Effector memory CD8-positive, alpha-beta T cell (primary cell): ENCODE results near the gene WIPI1.
A peak's percentile ranks its signal among the peaks of the same experiment; 100 is the strongest.
"Not testable (repeated sequence)": the region's sequence is repeated elsewhere in the genome, so short reads cannot be mapped to it uniquely, and the experiment has no call there.

Source experiments
- ATAC-seq: fragments of 150-1000 bp; cut with Tn5 transposase; replicated peaks from 2 replicates; pipeline ENCODE4 v1.10.0; 2021; ENCODE audit warnings: mild to moderate bottlenecking, moderate library complexity
- DNase-seq, 3 experiments: peaks; one replicate each; pipeline ENCODE4 v3.0.0; 2021
- H3K27ac Mint-ChIP-seq, 2 donors: one replicate each; pipeline ENCODE4 v1.8.0; 2022; ENCODE audit warnings: mild to moderate bottlenecking in 2 of 2, mixed read lengths in 2 of 2, moderate library complexity in 2 of 2
- H3K27me3 Mint-ChIP-seq, 2 donors: one replicate each; pipeline ENCODE4 v1.8.0; 2022; ENCODE audit warnings: mixed read lengths in 2 of 2
- H3K36me3 Mint-ChIP-seq: one replicate; pipeline ENCODE4 v1.8.0; 2022; ENCODE audit warnings: mild to moderate bottlenecking, moderate library complexity, mixed read lengths; ENCODE audit not compliant: insufficient read depth
- H3K4me1 Mint-ChIP-seq, 2 donors: one replicate each; pipeline ENCODE4 v1.8.0; 2022; ENCODE audit warnings: low read depth in 2 of 2, mixed read lengths in 2 of 2
- H3K4me3 Mint-ChIP-seq, 2 donors: one replicate each; pipeline ENCODE4 v1.8.0; 2022; ENCODE audit warnings: mild to moderate bottlenecking in 2 of 2, mixed read lengths in 2 of 2, moderate library complexity in 2 of 2
- H3K9me3 Mint-ChIP-seq, 2 donors: one replicate each; pipeline ENCODE4 v1.8.0; 2022; ENCODE audit warnings: mixed read lengths in 2 of 2

The WIPI1 gene

GRCh38 chr17:68413597-68414560 is 43.4 kb downstream of the WIPI1 start:
- DNase-seq = peak; percentile 61 to 67 (median 64)
- peak overlapping the region; percentile 90 to 94 for H3K27ac Mint-ChIP-seq
- H3K4me3 Mint-ChIP-seq = peak overlapping the region; percentile 91 to 96
- ATAC-seq = peak; percentile 100
- peaks cover 16 to 18% of the 10 kb centered on the region in 2 donors for H3K4me1 Mint-ChIP-seq
- H3K9me3 Mint-ChIP-seq, H3K36me3 Mint-ChIP-seq, H3K27me3 Mint-ChIP-seq: not testable (repeated sequence)

GRCh38 chr17:68407656-68408055 is 49.6 kb downstream of the WIPI1 start:
- not testable (repeated sequence) for H3K36me3 Mint-ChIP-seq, ATAC-seq, H3K4me1 Mint-ChIP-seq, H3K4me3 Mint-ChIP-seq, H3K27me3 Mint-ChIP-seq, DNase-seq, H3K9me3 Mint-ChIP-seq, H3K27ac Mint-ChIP-seq

- not testable (repeated sequence) for ATAC-seq, H3K27me3 Mint-ChIP-seq, H3K36me3 Mint-ChIP-seq, H3K9me3 Mint-ChIP-seq, DNase-seq, H3K4me3 Mint-ChIP-seq, H3K4me1 Mint-ChIP-seq, H3K27ac Mint-ChIP-seq
Observed at GRCh38 chr17:68403837-68404236, 53.5 kb downstream of the WIPI1 start.

GRCh38 chr17:68403122-68403521 is 54.2 kb downstream of the WIPI1 start:
- no peaks in the 10 kb centered on the region for H3K9me3 Mint-ChIP-seq
- peaks cover 3% of the 10 kb centered on the region for H3K36me3 Mint-ChIP-seq
- no peaks in the 10 kb centered on the region for H3K27me3 Mint-ChIP-seq
- ATAC-seq = no peak
- H3K27ac Mint-ChIP-seq = no peak overlapping the region
- H3K4me3 Mint-ChIP-seq = no peak overlapping the region
- no peak for DNase-seq
- peaks cover 10% of the 10 kb centered on the region in 2 donors for H3K4me1 Mint-ChIP-seq

GRCh38 chr17:68401288-68401687 is 56.0 kb downstream of the WIPI1 start:
- Mint-ChIP-seq H3K4me1 (peaks cover 17 to 19% of the 10 kb centered on the region in 2 donors), H3K36me3 (peaks cover 6% of the 10 kb centered on the region), H3K27me3 (no peaks in the 10 kb centered on the region), H3K9me3 (no peaks in the 10 kb centered on the region), H3K27ac (peak overlapping the region in 1 of 2 donors; percentile 75), H3K4me3 (no peak overlapping the region)
- no peak for ATAC-seq
- no peak for DNase-seq

- no peak overlapping the region for H3K4me3 Mint-ChIP-seq
Observed at GRCh38 chr17:68400404-68400735, 56.9 kb downstream of the WIPI1 start.

GRCh38 chr17:68399638-68400403 is 57.5 kb downstream of the WIPI1 start:
- H3K4me1 Mint-ChIP-seq = peaks cover 17 to 19% of the 10 kb centered on the region in 2 donors
- peak overlapping the region in 1 of 2 donors; percentile 44 for H3K27ac Mint-ChIP-seq
- peaks cover 6% of the 10 kb centered on the region for H3K36me3 Mint-ChIP-seq
- no peak overlapping the region for H3K4me3 Mint-ChIP-seq
- no peaks in the 10 kb centered on the region for H3K27me3 Mint-ChIP-seq
- DNase-seq = no peak
- ATAC-seq = peak; percentile 3
- H3K9me3 Mint-ChIP-seq = no peaks in the 10 kb centered on the region

More at GRCh38 chr17:68400404-68400735, 56.9 kb downstream of the WIPI1 start:
- Mint-ChIP-seq H3K4me1 (peaks cover 17 to 19% of the 10 kb centered on the region in 2 donors), H3K36me3 (peaks cover 6% of the 10 kb centered on the region), H3K9me3 (no peaks in the 10 kb centered on the region), H3K27me3 (no peaks in the 10 kb centered on the region), H3K27ac (peak overlapping the region in 1 of 2 donors; percentile 44)
- DNase-seq (no peak), ATAC-seq (no peak)

GRCh38 chr17:68398691-68399637 is 58.3 kb downstream of the WIPI1 start:
- ATAC-seq = no peak
- H3K27ac Mint-ChIP-seq = peak overlapping the region; percentile 60
- H3K27me3 Mint-ChIP-seq = no peaks in the 10 kb centered on the region
- peak overlapping the region; percentile 22 to 52 for H3K4me3 Mint-ChIP-seq
- H3K9me3 Mint-ChIP-seq = no peaks in the 10 kb centered on the region
- peaks cover 17 to 19% of the 10 kb centered on the region in 2 donors for H3K4me1 Mint-ChIP-seq
- DNase-seq = peak in 1 of 3 experiments; percentile 17
- peaks cover 6% of the 10 kb centered on the region for H3K36me3 Mint-ChIP-seq

- peak overlapping the region in 1 of 2 donors; percentile 67 for H3K4me3 Mint-ChIP-seq
- no peaks in the 10 kb centered on the region for H3K9me3 Mint-ChIP-seq
- H3K4me1 Mint-ChIP-seq = peaks cover 17 to 19% of the 10 kb centered on the region in 2 donors
- H3K36me3 Mint-ChIP-seq = peaks cover 6% of the 10 kb centered on the region
- ATAC-seq (peak; percentile 73), DNase-seq (peak in 1 of 3 experiments; percentile 41)
- H3K27ac Mint-ChIP-seq = peak overlapping the region; percentile 56 to 91
- H3K27me3 Mint-ChIP-seq = no peaks in the 10 kb centered on the region
Observed at GRCh38 chr17:68397108-68397536, 60.2 kb downstream of the WIPI1 start.

GRCh38 chr17:68396226-68397107 is 60.8 kb downstream of the WIPI1 start:
- ATAC-seq = peak; percentile 80
- peak overlapping the region in 1 of 2 donors; percentile 67 for H3K4me3 Mint-ChIP-seq
- peaks cover 17 to 19% of the 10 kb centered on the region in 2 donors for H3K4me1 Mint-ChIP-seq
- no peaks in the 10 kb centered on the region for H3K9me3 Mint-ChIP-seq
- peaks cover 6% of the 10 kb centered on the region for H3K36me3 Mint-ChIP-seq
- peak in 1 of 3 experiments; percentile 46 for DNase-seq
- H3K27ac Mint-ChIP-seq = peak overlapping the region; percentile 56 to 91
- H3K27me3 Mint-ChIP-seq = no peaks in the 10 kb centered on the region

- peaks cover 17 to 18% of the 10 kb centered on the region in 2 donors for H3K4me1 Mint-ChIP-seq
- no peaks in the 10 kb centered on the region for H3K9me3 Mint-ChIP-seq
- H3K27ac Mint-ChIP-seq = peak overlapping the region in 1 of 2 donors; percentile 83
- DNase-seq (no peak), ATAC-seq (no peak)
- peaks cover 6% of the 10 kb centered on the region for H3K36me3 Mint-ChIP-seq
- H3K4me3 Mint-ChIP-seq = no peak overlapping the region
- H3K27me3 Mint-ChIP-seq = no peaks in the 10 kb centered on the region
Observed at GRCh38 chr17:68394608-68395331, 62.5 kb downstream of the WIPI1 start.
